PC-9 (cell line): Measurements from ENCODE around the gene SULT4A1.

Source experiments
- EZH2 ChIP-seq: fragments of 200-600 bp; sonication (generic); IDR thresholded peaks from 2 replicates; pipeline ENCODE4 v1.8.0; 2017; ENCODE audit warnings: antibody characterized with exemption, low read depth
- TF ChIP-seq, protein P1 (sequence below): fragments of 200-600 bp; sonication (generic); conservative IDR thresholded peaks from 2 replicates; pipeline ENCODE4 v1.6.1; 2017; ENCODE audit warnings: mixed run types, antibody characterized with exemption, mild to moderate bottlenecking, moderate library complexity

DNA sequence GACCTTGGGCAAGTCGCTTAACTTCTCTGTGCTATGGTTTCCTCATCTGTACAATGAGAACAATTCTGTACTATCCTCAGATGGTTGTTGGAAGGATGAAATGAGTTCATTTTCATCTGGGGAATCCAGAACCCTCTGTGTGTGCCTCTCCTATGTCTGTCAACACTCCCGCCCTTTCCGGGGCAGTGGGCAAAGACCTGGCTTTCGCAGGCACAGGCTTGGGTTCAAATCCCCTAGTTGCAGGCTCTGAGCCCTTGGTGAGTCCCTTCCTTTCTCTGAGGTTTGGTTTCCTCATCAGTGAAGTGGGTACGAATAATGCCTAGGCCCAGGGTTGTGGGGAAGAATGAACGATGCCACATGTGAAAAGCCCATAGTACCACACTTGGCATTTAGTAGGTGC, 23.5 kb upstream of the SULT4A1 start:
- TF ChIP-seq, protein P1, sequence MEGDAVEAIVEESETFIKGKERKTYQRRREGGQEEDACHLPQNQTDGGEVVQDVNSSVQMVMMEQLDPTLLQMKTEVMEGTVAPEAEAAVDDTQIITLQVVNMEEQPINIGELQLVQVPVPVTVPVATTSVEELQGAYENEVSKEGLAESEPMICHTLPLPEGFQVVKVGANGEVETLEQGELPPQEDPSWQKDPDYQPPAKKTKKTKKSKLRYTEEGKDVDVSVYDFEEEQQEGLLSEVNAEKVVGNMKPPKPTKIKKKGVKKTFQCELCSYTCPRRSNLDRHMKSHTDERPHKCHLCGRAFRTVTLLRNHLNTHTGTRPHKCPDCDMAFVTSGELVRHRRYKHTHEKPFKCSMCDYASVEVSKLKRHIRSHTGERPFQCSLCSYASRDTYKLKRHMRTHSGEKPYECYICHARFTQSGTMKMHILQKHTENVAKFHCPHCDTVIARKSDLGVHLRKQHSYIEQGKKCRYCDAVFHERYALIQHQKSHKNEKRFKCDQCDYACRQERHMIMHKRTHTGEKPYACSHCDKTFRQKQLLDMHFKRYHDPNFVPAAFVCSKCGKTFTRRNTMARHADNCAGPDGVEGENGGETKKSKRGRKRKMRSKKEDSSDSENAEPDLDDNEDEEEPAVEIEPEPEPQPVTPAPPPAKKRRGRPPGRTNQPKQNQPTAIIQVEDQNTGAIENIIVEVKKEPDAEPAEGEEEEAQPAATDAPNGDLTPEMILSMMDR = no peak
- TF ChIP-seq EZH2 = no peak
